Neural cell (in vitro differentiated cells): Measurements from ENCODE around the gene ARHGEF37. TPM values are rescaled to one million over a fixed set of nuclear protein-coding genes. Genes with fewer than 3 reads are reported as not detected.

Experiments
- H2AFZ ChIP-seq: fragments of 200-600, 300-800 bp; sonication (generic), shearing (Covaris generic); 2 replicates; pipeline ENCODE4 v1.6.0; 2014; ENCODE audit warnings: low read depth, mild to moderate bottlenecking, antibody characterized with exemption, low read length, moderate library complexity
- H3F3A ChIP-seq: fragments of 200-600 bp; shearing (Covaris generic); 2 replicates; pipeline ENCODE4 v1.6.1; 2016; ENCODE audit warnings: mild to moderate bottlenecking, moderate library complexity, mixed read lengths, antibody characterized with exemption, low read length; ENCODE audit not compliant: insufficient read depth, poor library complexity, severe bottlenecking
- H3K27ac ChIP-seq: fragments of 200-600, 300-800 bp; sonication (generic), shearing (Covaris generic); 2 replicates; pipeline ENCODE4 v1.5.1; 2014; ENCODE audit warnings: mild to moderate bottlenecking, low read length, moderate library complexity
- H3K27me3 ChIP-seq: fragments of 300-800, 200-600 bp; sonication (generic), shearing (Covaris generic); 2 replicates; pipeline ENCODE4 v1.6.0; 2014; ENCODE audit warnings: mild to moderate bottlenecking, low read depth, low read length, moderate library complexity; ENCODE audit not compliant: insufficient read depth
- H3K36me3 ChIP-seq: fragments of 300-800, 200-600 bp; sonication (generic), shearing (Covaris generic); 2 replicates; pipeline ENCODE4 v1.5.1; 2014; ENCODE audit warnings: mild to moderate bottlenecking, antibody characterized with exemption, low read length, moderate library complexity; ENCODE audit not compliant: insufficient read depth
- H3K4me2 ChIP-seq: fragments of 300-800, 200-600 bp; sonication (generic), shearing (Covaris generic); 2 replicates; pipeline ENCODE4 v1.6.0; 2014; ENCODE audit warnings: mild to moderate bottlenecking, low read length
- H3K4me3 ChIP-seq: fragments of 300-800, 200-600 bp; sonication (generic), shearing (Covaris generic); 2 replicates; pipeline ENCODE4 v1.5.1; 2014; ENCODE audit warnings: mild to moderate bottlenecking, low read length, moderate library complexity
- H3K79me2 ChIP-seq: fragments of 200-600 bp; shearing (Covaris generic); replicated peaks from 2 replicates; pipeline ENCODE4 v1.6.0; 2014; ENCODE audit warnings: mild to moderate bottlenecking, low read length, moderate library complexity; ENCODE audit not compliant: insufficient read depth
- H3K9ac ChIP-seq: fragments of 300-800, 200-600 bp; sonication (generic), shearing (Covaris generic); 2 replicates; pipeline ENCODE4 v1.6.1; 2016; ENCODE audit warnings: mild to moderate bottlenecking, low read length, mixed read lengths
- H3K9me2 ChIP-seq: fragments of 200-600 bp; shearing (Covaris generic); 2 replicates; pipeline ENCODE4 v1.6.1; 2016; ENCODE audit warnings: mild to moderate bottlenecking, low read length, mixed read lengths; ENCODE audit not compliant: insufficient read depth
- H3K9me3 ChIP-seq: fragments of 200-600, 300-800 bp; sonication (generic), shearing (Covaris generic); 2 replicates; pipeline ENCODE4 v1.6.1; 2016; ENCODE audit warnings: mild to moderate bottlenecking, mixed run types, low read length, moderate library complexity, mixed read lengths
- H4K20me1 ChIP-seq: fragments of 200-600 bp; shearing (Covaris generic); 2 replicates; pipeline ENCODE4 v1.6.1; 2016; ENCODE audit warnings: mild to moderate bottlenecking, mixed run types; ENCODE audit not compliant: insufficient read depth
- EP300 ChIP-seq: fragments of 450-650 bp; conservative IDR thresholded peaks from 2 replicates; pipeline ENCODE4 v1.6.1; 2014; ENCODE audit warnings: antibody characterized with exemption, mild to moderate bottlenecking, moderate library complexity; ENCODE audit not compliant: poor library complexity, severe bottlenecking
- EZH2 ChIP-seq: fragments of 200-600, 300-800 bp; shearing (Covaris generic), sonication (generic); IDR thresholded peaks from 2 replicates; pipeline ENCODE4 v1.6.1; 2014; ENCODE audit warnings: antibody characterized with exemption, low read length, borderline replicate concordance, mild to moderate bottlenecking; ENCODE audit not compliant: insufficient read depth, poor library complexity, severe bottlenecking
- MXI1 ChIP-seq: fragments of 450-650 bp; conservative IDR thresholded peaks from 2 replicates; pipeline ENCODE4 v1.6.1; 2014; ENCODE audit warnings: antibody characterized with exemption, mild to moderate bottlenecking; ENCODE audit not compliant: poor library complexity, severe bottlenecking
- POLR2AphosphoS5 ChIP-seq: IDR thresholded peaks from 2 replicates; pipeline ENCODE4 v1.6.1; 2012
- RAD21 ChIP-seq: fragments of 450-650 bp; conservative IDR thresholded peaks from 2 replicates; pipeline ENCODE4 v1.6.1; 2014; ENCODE audit warnings: antibody characterized with exemption, mild to moderate bottlenecking, moderate library complexity
- SMC3 ChIP-seq: fragments of 450-650 bp; conservative IDR thresholded peaks from 2 replicates; pipeline ENCODE4 v1.6.1; 2014; ENCODE audit warnings: antibody characterized with exemption, mild to moderate bottlenecking, moderate library complexity; ENCODE audit not compliant: poor library complexity
- TAF1 ChIP-seq: IDR thresholded peaks from 2 replicates; pipeline ENCODE4 v1.6.1; 2012; ENCODE audit warnings: low read depth
- polyA plus RNA-seq: library from polyadenylated mRNA; depleted of rRNA; stranded (reverse); fragments of >200 nt; gene quantifications from 2 replicates; pipeline ENCODE4 v1.2.3, GENCODE V29; 2014
- TF ChIP-seq, protein P1 (sequence below): IDR thresholded peaks from 2 replicates; pipeline ENCODE4 v1.6.1; 2012; ENCODE audit warnings: borderline replicate concordance
- TF ChIP-seq, protein P2 (sequence below): fragments of 450-650 bp; IDR thresholded peaks from 2 replicates; pipeline ENCODE4 v1.5.1; 2014; ENCODE audit warnings: antibody characterized with exemption, mild to moderate bottlenecking, moderate library complexity; ENCODE audit not compliant: poor library complexity, severe bottlenecking

The ARHGEF37 gene
- polyA plus RNA-seq, 1 donor from 2014 or later: 0.53 TPM

DNA sequence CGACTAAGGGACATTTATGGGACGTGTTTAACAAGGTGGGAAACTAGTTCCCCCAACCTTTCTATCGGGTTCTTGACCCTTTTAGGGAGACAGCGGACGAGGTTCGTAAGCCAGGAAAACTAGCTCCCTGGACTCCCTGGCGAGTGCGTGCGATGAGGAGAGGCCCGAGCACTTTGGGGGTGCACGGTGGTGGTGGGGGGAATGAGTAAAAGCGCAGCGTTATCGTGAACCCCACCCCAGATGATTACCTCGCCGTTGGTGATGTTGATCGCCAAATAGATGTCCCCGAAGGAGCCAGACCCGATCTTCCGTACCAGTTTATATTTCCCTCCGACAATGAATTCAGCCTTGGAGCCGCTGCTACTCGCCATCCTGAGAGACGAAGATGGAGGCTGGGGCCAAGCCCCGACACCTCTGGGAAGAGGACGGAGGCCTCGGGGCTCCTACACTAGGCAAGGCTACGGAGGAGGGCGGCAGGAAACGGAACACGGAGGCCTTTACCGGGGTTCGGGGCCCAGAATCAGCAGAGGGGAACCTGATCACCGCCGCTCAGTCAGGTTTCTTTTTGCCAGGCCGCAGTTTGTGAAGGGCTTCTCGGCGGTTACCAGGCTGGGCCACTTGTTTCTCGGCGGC lies 30.6 kb upstream of the ARHGEF37 start:
- H3K9ac ChIP-seq: peak overlapping the region; percentile 100
- no peaks in the 10 kb centered on the region for H4K20me1 ChIP-seq
- peak overlapping the region; percentile 99 for H3K27ac ChIP-seq
- H2AFZ ChIP-seq: peak overlapping the region; percentile 41
- no peaks in the 10 kb centered on the region for H3K9me3 ChIP-seq
- peaks cover 9% of the 10 kb centered on the region for H3K36me3 ChIP-seq
- H3K4me3 ChIP-seq: peak overlapping the region; percentile 99
- H3K9me2 ChIP-seq: no peaks in the 10 kb centered on the region
- peaks cover 4% of the 10 kb centered on the region for H3F3A ChIP-seq
- H3K4me2 ChIP-seq: peak overlapping the region; percentile 70
- no peaks in the 10 kb centered on the region for H3K27me3 ChIP-seq
- TF ChIP-seq EZH2: no peak
- TF ChIP-seq EP300: no peak
- TF ChIP-seq, protein P1, sequence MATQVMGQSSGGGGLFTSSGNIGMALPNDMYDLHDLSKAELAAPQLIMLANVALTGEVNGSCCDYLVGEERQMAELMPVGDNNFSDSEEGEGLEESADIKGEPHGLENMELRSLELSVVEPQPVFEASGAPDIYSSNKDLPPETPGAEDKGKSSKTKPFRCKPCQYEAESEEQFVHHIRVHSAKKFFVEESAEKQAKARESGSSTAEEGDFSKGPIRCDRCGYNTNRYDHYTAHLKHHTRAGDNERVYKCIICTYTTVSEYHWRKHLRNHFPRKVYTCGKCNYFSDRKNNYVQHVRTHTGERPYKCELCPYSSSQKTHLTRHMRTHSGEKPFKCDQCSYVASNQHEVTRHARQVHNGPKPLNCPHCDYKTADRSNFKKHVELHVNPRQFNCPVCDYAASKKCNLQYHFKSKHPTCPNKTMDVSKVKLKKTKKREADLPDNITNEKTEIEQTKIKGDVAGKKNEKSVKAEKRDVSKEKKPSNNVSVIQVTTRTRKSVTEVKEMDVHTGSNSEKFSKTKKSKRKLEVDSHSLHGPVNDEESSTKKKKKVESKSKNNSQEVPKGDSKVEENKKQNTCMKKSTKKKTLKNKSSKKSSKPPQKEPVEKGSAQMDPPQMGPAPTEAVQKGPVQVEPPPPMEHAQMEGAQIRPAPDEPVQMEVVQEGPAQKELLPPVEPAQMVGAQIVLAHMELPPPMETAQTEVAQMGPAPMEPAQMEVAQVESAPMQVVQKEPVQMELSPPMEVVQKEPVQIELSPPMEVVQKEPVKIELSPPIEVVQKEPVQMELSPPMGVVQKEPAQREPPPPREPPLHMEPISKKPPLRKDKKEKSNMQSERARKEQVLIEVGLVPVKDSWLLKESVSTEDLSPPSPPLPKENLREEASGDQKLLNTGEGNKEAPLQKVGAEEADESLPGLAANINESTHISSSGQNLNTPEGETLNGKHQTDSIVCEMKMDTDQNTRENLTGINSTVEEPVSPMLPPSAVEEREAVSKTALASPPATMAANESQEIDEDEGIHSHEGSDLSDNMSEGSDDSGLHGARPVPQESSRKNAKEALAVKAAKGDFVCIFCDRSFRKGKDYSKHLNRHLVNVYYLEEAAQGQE: no peak
- no peak for TF ChIP-seq MXI1
- TF ChIP-seq TAF1: no peak
- TF ChIP-seq RAD21: no peak
- TF ChIP-seq, protein P2, sequence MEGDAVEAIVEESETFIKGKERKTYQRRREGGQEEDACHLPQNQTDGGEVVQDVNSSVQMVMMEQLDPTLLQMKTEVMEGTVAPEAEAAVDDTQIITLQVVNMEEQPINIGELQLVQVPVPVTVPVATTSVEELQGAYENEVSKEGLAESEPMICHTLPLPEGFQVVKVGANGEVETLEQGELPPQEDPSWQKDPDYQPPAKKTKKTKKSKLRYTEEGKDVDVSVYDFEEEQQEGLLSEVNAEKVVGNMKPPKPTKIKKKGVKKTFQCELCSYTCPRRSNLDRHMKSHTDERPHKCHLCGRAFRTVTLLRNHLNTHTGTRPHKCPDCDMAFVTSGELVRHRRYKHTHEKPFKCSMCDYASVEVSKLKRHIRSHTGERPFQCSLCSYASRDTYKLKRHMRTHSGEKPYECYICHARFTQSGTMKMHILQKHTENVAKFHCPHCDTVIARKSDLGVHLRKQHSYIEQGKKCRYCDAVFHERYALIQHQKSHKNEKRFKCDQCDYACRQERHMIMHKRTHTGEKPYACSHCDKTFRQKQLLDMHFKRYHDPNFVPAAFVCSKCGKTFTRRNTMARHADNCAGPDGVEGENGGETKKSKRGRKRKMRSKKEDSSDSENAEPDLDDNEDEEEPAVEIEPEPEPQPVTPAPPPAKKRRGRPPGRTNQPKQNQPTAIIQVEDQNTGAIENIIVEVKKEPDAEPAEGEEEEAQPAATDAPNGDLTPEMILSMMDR: no peak
- TF ChIP-seq SMC3: no peak
- no peak for TF ChIP-seq POLR2AphosphoS5
- H3K79me2 ChIP-seq: peaks cover 53% of the 10 kb centered on the region

DNA sequence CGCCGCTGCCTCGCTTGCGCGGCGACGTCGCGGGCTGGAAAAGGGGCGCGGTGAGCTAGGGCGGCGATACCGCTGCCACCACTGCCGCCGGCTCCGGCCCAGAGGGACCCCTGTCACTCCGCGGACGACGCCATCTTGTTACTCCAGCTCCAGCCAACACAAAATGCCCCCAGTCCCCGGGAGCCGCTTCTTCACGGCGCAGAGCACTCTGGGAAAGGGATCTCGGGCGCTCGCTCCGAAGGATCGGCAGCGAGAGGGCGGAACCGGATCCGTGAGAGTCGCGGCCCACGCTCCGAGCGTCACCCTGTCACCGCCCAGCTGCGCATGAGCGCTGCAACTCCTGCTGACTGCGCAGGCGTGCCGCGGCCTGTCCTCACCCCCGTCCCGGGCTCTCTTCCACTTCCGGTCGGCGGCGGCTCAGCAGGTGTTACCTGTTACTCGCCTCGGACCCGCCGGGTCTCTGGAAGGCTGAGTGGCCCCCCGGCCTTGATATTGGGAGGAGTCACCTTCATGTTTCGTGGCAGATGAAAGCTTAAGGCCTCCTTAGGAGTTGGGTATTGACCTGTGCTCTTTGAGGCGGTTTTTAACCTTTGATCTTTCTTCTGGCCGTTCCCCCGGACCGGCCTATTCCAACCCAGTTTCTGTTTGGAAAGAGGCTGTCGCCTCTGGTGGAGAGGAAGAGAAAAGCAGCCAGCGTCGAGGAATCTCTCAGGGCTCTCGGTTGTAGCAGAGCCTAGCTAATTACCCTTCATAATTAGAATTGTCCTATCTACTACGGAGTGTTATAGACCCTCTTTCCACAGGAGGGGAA lies 29.9 kb upstream of the ARHGEF37 start, which contains the start of gene CSNK1A1:
Gene CSNK1A1 (minus strand): TSS at position 213 of the 811 bp plus-strand sequence. CDS start 475 bp downstream, outside the sequence.
- H4K20me1 ChIP-seq: no peaks in the 10 kb centered on the region
- peaks cover 4% of the 10 kb centered on the region for H3F3A ChIP-seq
- peak within 1 kb of the TSS; percentile 100 for H3K9ac ChIP-seq
- H3K36me3 ChIP-seq: peaks cover 9% of the 10 kb centered on the region
- peak within 1 kb of the TSS; percentile 92 for H3K4me2 ChIP-seq
- H2AFZ ChIP-seq: peak within 1 kb of the TSS; percentile 96
- no peaks in the 10 kb centered on the region for H3K9me2 ChIP-seq
- peak within 1 kb of the TSS; percentile 99 for H3K27ac ChIP-seq
- TF ChIP-seq, protein P2: peak; percentile 91
- TF ChIP-seq SMC3 (peak; percentile 51), TAF1 (peak; percentile 99), RAD21 (peak; percentile 67), MXI1 (peak; percentile 68), EZH2 (no peak), POLR2AphosphoS5 (peak; percentile 98), EP300 (peak; percentile 55)
- TF ChIP-seq, protein P1: peak; percentile 92
- H3K79me2 ChIP-seq: peaks cover 46% of the 10 kb centered on the region
- H3K4me3 ChIP-seq: peak within 1 kb of the TSS; percentile 99
- no peaks in the 10 kb centered on the region for H3K9me3 ChIP-seq
- H3K27me3 ChIP-seq: no peaks in the 10 kb centered on the region
